Astrocyte of the cerebellum (primary cell): ENCODE data around the gene KRCC1.
"Not testable (repeated sequence)": the region's sequence is repeated elsewhere in the genome, so short reads cannot be mapped to it uniquely, and the experiment has no call there.

Experiments
- DNase-seq: peaks from one replicate; pipeline ENCODE4 v3.0.0-alpha.2; 2011; ENCODE audit warnings: low read depth
- H3K4me3 ChIP-seq: 2 replicates; pipeline ENCODE4 v1.5.1; 2011; ENCODE audit warnings: mild to moderate bottlenecking, low read depth, low read length, moderate library complexity
- in situ Hi-C: cut with HindIII; loops from 2 replicates; pipeline ENCODE4 v1.10.0; 2017; ENCODE audit warnings: low sequenced_read_pairs
- TF ChIP-seq, protein P1 (sequence below): IDR thresholded peaks from 2 replicates; pipeline ENCODE4 v1.5.1; 2012; ENCODE audit warnings: low read length, low read depth, moderate library complexity, mild to moderate bottlenecking; ENCODE audit errors: missing control alignments

KRCC1 gene

DNA sequence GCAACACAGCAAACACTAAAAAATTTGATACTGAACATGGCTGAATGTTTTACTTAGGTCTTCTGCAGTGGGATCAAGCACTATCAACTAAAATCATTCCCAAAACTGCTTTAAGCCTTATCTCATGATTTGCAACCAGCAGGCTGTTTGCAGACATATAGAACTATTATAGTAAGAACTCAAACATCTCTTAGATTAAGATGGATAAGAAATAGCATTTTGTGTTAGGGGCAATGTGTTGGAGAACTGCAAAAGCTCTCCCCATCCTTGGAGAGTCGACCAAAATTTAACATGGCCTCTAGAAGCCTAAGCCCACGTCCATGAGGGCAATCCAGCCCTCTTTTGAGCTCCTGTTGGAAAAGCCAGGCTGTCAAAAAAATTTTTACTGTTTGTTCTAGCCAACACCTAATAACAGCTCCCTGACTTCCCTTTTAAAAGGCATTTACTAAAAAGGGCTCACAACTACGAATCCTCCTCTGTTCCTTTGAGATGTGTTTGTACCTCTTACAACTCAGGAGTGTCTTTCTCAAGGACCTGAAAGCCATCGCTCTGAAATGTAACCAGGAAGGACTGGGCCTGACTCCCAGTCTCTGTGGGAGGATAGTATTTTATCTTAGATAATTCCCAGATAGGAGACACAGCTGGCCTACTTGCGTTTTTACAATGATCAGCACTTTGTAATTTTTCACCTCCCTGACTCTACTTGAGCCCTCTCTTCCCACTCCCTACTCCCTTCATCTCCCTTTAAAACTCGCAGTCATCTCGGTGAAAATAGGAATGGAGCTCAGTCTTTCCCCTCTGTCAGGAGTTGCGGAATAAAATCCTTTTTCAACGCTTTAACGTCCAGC lies 1.4 kb downstream of the KRCC1 start:
- in situ Hi-C loops: no loop called here
- H3K4me3 ChIP-seq: peak overlapping the region; percentile 72
- TF ChIP-seq, protein P1, sequence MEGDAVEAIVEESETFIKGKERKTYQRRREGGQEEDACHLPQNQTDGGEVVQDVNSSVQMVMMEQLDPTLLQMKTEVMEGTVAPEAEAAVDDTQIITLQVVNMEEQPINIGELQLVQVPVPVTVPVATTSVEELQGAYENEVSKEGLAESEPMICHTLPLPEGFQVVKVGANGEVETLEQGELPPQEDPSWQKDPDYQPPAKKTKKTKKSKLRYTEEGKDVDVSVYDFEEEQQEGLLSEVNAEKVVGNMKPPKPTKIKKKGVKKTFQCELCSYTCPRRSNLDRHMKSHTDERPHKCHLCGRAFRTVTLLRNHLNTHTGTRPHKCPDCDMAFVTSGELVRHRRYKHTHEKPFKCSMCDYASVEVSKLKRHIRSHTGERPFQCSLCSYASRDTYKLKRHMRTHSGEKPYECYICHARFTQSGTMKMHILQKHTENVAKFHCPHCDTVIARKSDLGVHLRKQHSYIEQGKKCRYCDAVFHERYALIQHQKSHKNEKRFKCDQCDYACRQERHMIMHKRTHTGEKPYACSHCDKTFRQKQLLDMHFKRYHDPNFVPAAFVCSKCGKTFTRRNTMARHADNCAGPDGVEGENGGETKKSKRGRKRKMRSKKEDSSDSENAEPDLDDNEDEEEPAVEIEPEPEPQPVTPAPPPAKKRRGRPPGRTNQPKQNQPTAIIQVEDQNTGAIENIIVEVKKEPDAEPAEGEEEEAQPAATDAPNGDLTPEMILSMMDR: no peak
- DNase-seq: no peak

DNA sequence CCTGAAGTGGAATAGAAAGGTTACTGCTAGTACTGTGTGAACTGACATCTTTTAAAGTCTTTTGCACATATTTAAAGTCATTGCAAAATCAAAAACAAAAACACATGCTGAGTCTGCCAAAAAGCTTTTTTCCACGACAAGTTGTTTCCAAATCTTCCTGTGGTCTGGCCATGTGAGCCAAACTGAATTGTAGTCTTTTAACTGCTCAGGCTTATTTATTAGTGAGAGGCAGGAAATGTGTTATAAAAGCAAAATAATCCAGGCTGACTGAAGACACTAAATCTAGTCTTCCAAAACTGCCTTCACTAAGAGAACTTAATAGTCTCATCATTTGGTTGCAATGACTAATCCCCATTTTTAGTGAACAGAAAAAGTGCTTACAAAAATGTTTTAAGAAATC lies 2.3 kb downstream of the KRCC1 start:
- TF ChIP-seq, protein P1: no peak
- no peak overlapping the region for H3K4me3 ChIP-seq
- in situ Hi-C loops: no loop called here
- DNase-seq: no peak

DNA sequence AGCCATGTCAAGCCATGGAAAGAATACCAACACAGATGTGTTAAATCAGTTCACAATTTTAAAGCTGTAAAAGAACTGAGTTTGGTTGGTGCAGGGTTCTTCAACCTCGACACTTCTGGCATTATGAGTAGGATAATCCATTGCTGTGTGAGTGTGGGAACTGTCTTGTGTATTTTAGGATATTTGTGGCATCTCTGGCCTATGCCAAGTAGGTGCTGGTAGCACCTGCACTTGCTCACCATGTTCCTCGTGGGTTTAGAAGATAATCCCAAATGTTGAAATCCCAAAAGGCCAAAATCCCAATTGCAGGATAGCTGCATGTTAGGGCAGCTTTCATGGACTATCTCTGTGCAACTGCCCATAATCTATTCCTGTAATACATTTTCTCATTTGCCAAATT lies 3.8 kb downstream of the KRCC1 start:
- DNase-seq: no peak
- in situ Hi-C loops: no loop called here
- H3K4me3 ChIP-seq: no peak overlapping the region
- TF ChIP-seq, protein P1: no peak

DNA sequence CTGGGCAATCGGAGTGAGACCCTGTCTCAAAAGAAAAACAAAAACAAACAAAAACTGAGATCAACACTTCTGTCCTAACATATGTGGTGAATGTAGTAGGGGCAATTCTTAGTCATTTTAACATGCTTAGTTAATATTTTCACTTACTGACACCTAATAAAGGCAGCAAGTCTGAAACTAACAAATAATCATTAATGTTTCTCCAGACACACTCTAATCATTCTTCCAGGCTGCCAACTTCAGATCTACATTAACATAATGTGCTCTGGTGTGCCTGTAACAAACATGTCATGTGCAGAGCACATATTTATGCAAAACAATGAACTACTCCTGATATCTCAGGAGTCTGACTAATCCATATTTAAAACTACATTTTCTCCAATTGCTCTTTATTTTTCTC lies 6.0 kb downstream of the KRCC1 start:
- H3K4me3 ChIP-seq: no peak overlapping the region
- TF ChIP-seq, protein P1: no peak
- in situ Hi-C loops: no loop called here
- DNase-seq: no peak

DNA sequence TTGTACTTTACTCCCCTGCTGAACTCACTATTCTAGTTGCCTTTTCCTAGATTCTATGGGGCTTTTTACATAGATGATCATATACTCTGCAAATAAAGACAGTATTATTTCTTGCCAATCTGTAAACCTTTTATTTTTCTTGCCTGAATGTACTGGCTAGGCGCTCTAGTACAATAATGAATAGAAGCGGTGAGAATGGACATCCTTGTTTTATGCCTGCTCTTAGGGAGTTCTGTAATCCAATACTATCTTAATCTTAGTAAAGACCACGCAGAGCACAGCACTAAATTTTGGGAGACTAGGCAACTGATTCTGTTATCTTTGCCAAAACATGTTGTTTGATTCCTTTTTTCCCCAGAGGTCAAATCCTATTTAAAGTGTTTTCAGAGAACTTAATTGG lies 7.0 kb downstream of the KRCC1 start:
- TF ChIP-seq, protein P1: no peak
- in situ Hi-C loops: no loop called here
- no peak overlapping the region for H3K4me3 ChIP-seq
- DNase-seq: no peak

DNA sequence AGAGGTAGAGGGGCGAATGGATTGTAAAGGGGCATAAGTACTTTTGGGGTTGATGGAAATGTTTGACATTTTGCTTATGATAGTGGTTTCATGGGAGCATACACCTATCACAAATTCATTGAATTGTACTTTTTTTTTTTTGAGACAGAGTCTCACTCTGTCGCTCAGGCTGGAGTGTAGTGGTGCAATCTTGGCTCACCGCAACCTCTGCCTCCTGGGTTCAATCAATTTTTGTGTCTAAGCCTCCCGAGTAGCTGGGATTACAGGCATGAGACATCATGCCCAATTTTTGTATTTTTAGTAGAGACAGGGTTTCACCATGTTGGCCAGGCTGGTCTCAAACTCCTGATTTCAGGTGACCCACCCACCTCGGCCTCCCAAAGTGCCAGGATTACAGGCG lies 10.0 kb downstream of the KRCC1 start:
- DNase-seq, in situ Hi-C loops, H3K4me3 ChIP-seq: not testable (repeated sequence)

DNA sequence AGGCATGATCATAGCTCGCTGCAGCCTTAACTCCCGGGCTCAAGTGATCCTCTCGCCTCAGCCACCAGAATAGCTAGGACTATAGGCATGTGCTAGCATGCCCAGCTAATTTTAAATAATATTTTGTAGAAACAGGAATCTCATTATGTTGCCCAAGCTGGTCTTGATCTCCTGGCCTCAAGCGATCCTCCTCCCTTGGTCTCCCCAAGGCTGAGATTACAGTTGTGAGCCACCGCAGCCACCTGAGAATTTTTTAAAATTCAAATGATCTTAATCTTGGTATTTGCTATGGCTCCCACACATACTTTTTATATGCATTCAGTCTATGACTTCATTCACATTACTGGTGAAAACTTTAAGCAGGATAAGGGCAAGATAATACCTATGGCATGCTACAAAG lies 13.1 kb downstream of the KRCC1 start:
- no peak for DNase-seq
- H3K4me3 ChIP-seq: no peak overlapping the region
- in situ Hi-C loops: no loop called here
- TF ChIP-seq, protein P1: no peak
